ENCODE results near the gene TPI1.

TPI1 gene

DNA sequence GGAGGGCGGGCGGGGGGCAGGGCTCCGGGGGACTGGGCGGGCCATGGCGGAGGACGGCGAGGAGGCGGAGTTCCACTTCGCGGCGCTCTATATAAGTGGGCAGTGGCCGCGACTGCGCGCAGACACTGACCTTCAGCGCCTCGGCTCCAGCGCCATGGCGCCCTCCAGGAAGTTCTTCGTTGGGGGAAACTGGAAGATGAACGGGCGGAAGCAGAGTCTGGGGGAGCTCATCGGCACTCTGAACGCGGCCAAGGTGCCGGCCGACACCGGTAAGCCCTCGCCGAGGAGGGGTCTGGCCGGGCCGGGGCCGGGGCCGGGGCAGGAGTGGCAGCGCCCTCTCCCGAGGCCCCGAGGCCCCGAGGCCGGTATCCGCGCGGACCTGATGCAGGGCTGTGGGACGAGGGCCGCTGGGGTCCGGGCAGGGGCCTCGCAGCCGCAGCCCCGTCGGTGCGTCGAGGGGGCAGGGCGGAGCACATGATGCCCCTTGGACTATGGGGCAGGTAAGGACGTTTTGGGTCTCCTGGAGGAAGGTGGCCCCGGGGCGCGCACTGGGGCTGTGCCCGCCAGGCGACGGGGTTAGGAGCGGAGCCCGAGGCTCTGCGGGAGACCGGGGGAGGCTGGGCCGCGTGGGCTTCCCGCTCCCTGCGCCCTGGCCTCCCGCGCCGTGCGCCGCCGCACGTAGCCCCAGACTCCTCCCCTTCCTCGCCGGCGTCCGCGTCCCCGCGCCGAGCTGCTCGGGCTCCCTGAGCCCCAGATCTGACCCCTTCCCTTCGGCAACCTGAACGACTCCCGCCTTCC lies at the start of gene TPI1:
TSS of gene TPI1 (plus strand) at position 119 of the 798 bp plus-strand sequence. CDS start at position 155, 36 bp downstream.
- peak; percentile 99 for DNase-seq

DNA sequence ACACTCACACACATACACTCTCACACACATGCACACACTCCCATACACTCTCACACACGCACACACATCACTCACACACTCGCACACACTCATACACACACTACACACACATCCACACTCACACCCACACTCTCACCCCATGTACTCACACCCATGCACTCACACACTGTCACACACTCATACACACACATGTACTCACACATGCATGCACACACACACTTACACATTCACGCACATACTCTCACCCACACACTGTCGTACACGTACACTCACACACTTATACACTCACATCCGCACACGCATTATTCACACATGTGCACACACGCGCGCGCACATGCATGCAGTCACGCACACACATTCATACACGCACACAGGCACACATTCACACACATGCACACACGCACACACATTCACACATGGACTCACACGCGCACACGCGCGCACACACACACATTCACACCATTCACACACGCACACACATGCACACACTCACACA lies 49.6 kb upstream of the TPI1 start:
- no peak for DNase-seq

DNA sequence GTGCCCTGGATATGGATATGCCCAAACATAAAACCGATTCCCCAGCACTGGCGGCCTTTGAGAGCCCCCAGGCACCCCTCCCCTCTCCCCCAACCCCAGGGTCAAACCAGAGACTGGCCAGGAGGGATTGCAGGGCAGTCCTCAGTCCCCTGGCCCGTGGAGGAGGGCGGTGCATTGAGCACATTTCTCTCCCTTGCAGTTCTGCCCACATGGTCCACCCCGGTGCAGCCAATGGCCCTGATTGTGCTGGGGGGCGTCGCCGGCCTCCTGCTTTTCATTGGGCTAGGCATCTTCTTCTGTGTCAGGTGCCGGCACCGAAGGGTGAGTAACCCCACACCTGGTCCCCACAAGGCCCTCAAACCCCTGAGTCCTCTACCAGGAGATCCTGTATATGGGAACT lies 49.1 kb upstream of the TPI1 start:
- DNase-seq: no peak

- DNase-seq: no peak
These were observed 48.7 kb upstream of the TPI1 start for GRCh38 chr12:6818645-6819044.

DNA sequence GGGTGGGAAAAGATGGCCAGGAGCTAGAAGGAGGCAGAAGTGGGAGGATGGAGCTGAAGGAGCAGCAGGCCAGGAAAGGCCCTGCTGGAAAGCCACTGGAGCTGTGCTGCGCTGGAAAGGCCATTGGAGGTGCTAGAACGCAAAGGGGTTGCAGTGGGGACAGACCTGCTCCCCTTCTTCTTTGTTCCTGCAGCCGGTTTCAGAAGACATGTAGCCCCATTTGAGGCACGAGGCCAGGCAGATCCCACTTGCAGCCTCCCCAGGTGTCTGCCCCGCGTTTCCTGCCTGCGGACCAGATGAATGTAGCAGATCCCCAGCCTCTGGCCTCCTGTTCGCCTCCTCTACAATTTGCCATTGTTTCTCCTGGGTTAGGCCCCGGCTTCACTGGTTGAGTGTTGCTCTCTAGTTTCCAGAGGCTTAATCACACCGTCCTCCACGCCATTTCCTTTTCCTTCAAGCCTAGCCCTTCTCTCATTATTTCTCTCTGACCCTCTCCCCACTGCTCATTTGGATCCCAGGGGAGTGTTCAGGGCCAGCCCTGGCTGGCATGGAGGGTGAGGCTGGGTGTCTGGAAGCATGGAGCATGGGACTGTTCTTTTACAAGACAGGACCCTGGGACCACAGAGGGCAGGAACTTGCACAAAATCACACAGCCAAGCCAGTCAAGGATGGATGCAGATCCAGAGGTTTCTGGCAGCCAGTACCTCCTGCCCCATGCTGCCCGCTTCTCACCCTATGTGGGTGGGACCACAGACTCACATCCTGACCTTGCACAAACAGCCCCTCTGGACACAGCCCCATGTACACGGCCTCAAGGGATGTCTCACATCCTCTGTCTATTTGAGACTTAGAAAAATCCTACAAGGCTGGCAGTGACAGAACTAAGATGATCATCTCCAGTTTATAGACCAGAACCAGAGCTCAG lies 48.0 kb upstream of the TPI1 start:
- no peak for DNase-seq

- DNase-seq: no peak
These were observed 47.2 kb upstream of the TPI1 start for GRCh38 chr12:6820166-6820565.

GRCh38 chr12:6821591-6822425 lies 45.5 kb upstream of the TPI1 start, which contains the start of gene GPR162:
Gene GPR162 (plus strand): TSS chr12:6821821. CDS start chr12:6823899, 2,078 bp downstream.
- peak; percentile 99 for DNase-seq

DNA sequence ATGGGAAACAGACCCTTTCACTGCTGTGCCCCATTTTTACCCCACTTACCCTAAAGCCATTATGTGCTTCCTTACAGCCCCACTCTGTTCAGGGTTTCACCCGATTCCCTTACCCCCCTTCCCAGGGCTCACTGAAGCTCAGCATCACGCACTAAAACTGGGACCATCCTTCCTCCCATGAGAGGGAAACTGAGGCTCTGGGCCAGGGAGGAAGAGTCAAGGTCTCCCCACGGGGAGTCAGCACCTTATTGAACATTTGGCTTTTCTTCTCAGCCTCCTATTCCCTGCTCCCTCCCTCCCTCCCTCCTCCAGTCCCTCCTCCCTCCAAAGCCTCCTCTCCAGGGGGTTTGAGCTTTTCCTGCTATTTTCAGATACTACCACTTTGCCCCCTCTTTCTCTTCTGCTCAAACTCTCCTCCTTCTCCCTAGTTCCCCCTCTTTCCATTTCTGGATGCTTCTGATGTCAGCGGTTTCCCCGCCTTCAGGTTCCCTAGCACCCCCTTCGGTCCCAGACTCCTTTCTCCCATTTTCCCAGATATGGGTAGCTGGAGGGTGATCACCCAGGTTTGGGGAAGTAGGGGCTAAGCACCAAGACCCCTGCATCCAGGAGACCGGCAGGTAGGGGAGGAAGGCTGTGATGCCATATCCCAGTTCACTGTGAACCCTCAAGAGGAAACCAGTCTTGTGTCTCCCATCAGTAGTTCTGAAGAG lies 44.8 kb upstream of the TPI1 start:
- no peak for DNase-seq

- DNase-seq: no peak
These were observed 43.9 kb upstream of the TPI1 start for GRCh38 chr12:6823182-6824084.

GRCh38 chr12:6824085-6824775 lies 43.1 kb upstream of the TPI1 start:
- DNase-seq: no peak

DNA sequence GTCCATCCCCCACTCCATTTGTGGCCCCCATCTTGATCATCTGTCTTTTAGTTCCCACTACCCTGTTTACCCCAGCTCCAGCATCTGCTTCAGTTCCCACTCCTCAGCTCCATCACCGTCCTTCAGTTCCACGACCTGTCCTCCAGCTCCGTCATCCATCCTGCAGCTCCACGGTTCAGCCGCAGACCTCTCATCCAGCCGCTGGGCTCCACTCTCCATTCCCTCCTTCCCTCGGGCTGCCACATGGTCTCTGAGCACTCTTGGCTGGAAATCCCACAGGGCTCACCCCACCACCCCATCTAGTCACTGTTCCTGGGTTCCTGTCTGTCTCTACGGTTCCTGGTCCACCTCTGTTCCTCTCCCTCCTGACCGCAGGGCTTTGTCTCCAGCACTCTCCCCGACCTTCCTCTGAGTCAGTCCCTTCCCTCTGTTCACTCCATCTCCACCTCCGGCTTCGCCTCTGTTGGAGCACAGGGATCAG lies 42.4 kb upstream of the TPI1 start:
- no peak for DNase-seq

DNA sequence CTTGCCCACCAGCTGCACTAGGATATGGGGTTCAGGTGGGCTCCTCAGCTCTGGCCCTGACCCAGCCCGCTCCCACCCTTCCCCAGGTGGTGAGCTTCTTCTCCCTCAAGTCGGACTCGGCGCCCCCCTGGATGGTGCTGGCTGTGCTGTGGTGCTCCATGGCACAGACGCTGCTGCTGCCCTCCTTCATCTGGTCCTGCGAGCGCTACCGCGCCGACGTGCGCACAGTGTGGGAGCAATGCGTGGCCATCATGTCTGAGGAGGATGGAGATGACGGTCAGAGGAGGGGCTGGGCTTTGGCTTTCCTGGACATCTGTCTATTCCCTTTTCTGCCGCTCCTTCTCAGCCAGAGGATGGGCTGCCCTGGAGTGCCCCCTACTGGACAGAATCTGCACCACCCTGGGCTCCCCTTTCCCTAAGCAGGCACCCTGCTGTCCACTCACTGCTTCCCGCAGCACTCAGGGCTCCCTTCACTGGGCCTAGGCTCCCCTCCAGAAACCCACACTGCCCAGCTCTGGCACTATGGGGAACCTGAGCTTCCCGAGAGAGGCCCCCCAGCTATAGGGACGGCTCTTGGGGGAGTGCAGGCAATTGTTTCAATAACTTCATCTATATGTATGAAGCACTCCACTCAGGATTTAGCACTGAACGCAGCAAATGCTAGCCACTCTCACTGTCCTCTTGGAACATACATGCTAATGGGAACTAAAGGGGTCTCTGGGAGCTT lies 41.8 kb upstream of the TPI1 start:
- peak; percentile 87 for DNase-seq

GRCh38 chr12:6826125-6826733 lies 41.1 kb upstream of the TPI1 start:
- DNase-seq: no peak

DNA sequence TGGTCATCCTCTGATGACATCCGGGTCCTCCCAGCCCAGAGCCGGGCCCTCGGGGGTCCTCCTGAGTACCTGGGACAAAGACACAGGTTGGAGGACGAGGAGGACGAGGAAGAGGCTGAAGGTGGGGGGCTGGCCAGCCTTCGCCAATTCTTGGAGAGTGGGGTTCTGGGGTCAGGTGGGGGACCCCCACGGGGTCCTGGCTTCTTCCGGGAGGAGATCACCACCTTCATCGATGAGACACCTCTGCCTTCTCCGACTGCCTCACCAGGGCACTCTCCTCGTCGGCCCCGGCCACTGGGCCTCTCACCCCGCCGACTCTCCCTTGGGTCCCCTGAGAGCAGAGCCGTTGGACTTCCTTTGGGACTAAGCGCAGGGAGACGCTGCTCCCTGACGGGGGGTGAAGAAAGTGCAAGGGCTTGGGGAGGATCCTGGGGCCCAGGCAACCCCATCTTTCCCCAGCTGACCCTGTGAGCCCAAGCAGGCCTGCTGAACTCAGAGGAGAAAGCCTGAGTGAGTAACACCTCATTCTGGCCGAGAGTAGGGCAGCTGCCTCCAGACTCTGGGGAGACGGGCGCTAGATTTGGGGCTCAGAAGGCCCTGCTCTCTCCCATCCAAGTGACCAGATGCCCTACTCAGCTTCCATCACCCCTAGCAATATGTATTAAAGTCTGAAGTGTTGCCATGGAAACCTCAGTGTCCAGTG lies 40.4 kb upstream of the TPI1 start:
- DNase-seq: no peak

DNA sequence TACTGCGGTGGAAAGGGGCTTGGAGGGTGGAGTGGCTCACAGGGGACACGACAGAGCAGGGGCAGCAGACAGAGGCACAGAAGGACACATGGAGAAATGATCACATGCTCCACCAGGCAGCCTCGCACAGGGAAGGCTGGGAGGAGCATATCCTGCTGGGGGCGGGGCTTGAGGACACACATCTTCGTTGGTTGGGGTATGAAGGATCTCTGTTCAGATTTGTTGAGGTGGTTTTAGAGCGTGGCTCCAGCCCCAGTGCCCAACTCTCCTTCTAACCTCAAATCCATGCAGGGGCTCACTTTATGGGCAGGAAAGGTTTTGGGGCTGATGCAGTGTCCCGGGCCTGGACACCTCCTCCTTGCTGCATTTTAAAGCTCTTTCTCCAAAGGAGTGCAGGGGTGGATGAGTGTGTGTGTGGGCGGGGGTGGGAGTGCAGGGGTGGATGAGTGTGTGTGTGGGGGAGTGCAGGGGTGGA lies 39.9 kb upstream of the TPI1 start:
- DNase-seq: peak; percentile 100

- DNase-seq: peak; percentile 98
These were observed 39.1 kb upstream of the TPI1 start, which contains the start of gene P3H3 for GRCh38 chr12:6827982-6828780. Gene P3H3 (plus strand): TSS chr12:6828407. CDS start chr12:6828441, 34 bp downstream.
